Fibroblast of peridontal ligament (primary cell): ENCODE measurements around the gene SRGN.

Experiments used
- DNase-seq: peaks from one replicate; pipeline ENCODE4 v3.0.0-alpha.2; 2010; ENCODE audit errors: extremely low read depth

SRGN gene

DNA sequence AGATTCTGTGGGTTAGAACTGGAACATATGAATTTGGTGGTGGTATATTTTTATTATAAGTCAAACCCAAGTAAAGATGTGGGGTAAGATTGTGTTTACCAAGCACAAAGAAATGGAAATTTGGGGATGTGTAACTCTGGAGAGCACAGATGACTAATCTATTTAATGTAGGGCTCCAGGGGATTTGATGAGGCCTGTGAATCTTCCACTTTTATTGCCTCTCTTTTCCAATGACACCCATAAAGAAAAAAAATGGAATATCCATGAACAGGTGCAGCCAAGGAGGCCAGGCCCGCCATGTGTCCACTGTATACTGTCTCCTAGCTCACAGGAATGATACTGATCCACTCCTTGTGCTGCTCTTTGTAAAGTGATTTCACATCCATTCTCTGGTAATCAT is 2.8 kb downstream of the SRGN start:
- peak; percentile 56 for DNase-seq

GRCh38 chr10:69091143-69091651 is 3.3 kb downstream of the SRGN start:
- DNase-seq: peak; percentile 59

- peak; percentile 95 for DNase-seq
Measured at GRCh38 chr10:69092959-69093850, 5.3 kb downstream of the SRGN start.

GRCh38 chr10:69093933-69094332 is 6.0 kb downstream of the SRGN start:
- DNase-seq: peak; percentile 60

- no peak for DNase-seq
Measured at GRCh38 chr10:69096045-69096444, 8.1 kb downstream of the SRGN start.

DNA sequence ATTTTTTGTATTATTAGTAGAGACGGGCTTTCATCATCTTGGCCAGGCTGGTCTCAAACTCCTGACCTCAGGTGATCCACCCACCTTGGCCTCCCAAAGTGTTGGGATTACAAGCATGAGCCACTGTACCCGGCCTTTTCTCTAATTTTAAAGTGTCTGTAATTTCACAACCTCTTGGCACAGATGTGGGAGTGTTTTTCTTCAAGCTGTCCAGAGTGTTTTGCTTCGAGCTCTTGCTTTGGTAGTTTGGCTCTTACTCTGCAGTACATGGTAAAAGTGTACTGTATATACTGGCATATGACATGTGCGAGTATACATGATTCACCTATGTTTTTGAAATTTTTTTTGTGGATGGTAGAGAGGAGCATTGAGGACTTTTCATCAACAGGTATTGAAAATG is 9.8 kb downstream of the SRGN start:
- no peak for DNase-seq

DNA sequence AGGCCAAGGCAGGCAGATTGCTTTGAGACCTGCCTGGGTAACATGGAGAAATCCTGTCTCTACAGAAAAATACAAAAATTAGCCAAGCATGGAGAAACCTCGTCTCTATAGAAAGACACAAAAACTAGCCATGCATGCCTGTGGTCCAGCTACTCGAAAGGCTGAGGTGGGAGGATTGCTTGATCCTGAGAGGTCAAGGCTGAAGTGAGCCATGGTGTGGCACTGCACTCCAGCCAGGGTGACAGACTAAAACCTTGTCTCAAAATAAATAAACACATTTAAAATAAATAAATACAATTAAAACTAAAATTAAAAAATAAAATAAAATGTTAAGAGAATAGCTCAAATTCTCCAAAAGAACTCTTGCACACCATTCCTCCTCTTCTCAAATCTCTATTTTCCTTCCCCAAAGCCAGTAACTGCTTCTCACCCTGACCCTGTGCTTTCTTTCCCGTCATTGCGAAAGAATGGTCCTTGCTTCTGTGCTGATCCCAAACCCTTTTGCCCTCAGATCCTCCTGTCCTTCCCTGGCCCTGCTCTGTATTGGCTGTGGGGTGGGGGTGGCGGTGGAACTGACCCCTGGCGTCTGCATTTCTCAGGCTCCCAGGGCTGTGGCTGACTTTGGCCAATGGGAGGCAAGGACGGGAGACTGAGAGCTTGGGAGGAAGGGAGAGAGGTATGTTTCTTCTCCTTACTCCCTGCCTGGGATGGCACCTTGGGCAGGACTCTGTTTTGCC is 12.4 kb downstream of the SRGN start:
- no peak for DNase-seq

DNA sequence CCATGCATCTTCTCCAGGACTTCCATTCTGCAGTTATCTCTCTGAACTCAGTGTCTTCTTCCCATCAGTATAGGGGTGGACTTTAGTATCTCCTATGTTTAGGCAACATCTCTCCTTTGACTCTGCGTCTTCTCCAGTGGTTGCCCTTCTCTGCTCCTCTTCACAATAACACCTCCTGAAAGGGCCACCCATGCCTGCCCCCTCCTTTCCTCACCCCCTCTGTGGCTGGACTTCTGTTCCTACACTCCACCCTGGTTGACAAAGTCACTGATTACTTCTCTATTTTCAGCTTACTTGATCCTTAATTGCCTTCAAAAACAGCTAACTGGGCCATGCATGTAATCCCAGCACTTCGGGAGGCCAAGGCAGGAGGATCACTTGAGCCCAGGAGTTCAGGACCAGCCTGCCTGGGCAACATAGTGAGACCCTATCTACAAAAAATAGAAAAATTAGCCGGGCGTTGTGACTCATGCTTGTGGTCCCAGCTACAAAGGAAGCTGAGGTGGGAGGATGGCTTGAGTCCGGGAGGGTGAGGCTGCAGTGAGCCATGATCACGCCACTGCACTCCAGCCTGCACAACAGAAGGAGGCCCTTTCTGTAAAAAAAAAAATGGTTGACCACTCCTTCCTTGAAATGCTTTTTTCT is 13.7 kb downstream of the SRGN start:
- no peak for DNase-seq

GRCh38 chr10:69102440-69102839 is 14.5 kb downstream of the SRGN start:
- no peak for DNase-seq

GRCh38 chr10:69103784-69104183 is 15.9 kb downstream of the SRGN start:
- no peak for DNase-seq

DNA sequence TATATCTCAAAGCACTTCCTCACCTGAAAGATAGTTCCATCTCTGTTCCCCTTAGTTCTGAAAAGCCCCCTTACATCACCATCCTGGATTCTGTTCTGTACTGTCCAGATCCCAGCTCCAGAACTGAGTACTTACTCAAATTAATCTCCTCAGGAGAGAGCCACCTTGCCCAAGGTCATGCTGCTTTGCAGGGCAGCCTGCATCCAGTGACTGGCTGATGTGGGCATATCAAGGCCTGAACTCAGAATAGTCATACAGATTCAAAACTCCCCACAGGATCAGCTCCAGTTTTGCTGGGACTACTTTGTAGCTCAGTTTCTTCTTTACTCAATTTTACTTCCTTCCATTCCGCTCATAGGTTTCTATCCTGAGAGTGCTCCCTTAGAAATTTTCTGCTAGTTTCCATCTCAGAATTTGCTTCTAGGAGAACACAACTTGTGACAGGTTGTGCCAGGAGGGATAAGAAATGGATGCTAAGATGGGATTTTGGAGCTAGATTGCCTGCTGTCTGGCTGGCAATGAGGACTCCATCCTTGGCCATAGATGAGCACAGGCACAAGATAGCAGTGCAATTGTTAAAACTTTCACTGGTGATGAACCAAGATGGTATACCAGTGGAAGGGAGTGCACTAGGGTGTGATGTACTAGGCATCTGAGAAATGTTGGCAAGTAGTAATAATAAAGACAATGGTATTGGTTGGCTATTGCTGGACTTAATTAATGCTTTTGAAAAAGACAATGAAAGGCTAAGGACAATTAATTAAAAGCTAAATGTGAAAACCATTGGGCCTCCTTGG is 17.3 kb downstream of the SRGN start:
- no peak for DNase-seq

DNA sequence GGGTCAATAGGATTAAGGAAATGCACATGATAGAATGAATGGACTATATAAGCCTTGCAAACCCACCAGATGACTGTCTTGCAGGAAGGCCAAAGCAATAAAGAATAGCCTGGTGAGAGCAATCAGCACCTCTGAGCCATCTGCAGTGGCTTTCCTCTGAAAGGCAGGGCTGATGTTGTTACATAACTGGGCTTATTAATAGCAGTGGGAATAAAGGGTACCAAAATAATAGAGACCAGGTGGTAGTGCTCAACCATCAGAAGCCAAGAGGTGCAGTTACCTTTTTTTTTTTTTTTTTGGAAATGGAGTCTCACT is 19.2 kb downstream of the SRGN start:
- DNase-seq: no peak

- no peak for DNase-seq
Measured at GRCh38 chr10:69107699-69108098, 19.8 kb downstream of the SRGN start.

- no peak for DNase-seq
Measured at GRCh38 chr10:69119896-69120295, 32.0 kb downstream of the SRGN start.

GRCh38 chr10:69123306-69123746 is 35.4 kb downstream of the SRGN start:
- peak; percentile 74 for DNase-seq

DNA sequence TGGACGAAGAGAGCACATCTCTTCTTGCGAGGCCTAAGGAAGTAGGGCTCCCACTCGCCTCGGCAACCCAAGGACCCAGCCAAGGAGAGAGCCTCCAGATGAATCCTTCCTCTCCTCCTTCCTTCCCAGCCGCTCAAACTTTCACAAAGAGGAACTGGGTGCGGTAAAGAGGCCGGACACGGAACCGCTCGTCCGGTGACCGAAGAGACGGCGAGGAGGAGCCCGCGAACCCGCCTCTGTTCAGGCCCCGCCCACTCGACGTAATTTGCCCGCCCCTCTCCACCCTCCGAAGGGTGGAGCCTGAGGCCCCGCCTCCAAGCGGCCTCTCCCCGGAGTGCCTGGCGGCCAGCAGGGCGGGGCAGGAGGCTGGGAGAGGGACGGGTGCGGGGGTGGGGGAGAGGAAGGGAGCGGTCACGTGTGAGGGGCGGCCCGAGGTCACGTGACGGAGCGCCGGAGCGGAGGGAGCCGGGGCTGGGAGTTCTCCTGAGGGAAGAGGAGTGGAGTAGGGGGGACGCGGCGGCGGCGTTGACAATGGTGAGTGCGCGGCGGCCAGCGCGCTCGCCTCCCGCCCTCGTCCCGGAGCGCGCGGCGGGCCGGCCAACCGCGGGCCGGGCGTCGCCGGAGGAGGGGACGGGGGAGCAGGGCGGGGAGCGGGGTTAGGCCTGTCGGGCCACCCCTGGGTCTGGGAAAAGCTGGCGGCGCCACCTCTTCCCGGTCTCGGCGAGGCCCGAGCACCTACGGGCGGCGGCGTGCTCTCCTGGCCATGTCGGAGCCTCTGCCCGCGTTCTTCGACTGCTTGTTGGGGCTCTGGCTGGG is 36.1 kb downstream of the SRGN start, which contains the start of gene VPS26A:
TSS of gene VPS26A (plus strand) at position 432 of the 816 bp plus-strand sequence. CDS start at position 532, 100 bp downstream.
- DNase-seq: peak; percentile 95

- DNase-seq: peak; percentile 62
Measured at GRCh38 chr10:69124563-69125268, 36.8 kb downstream of the SRGN start.

DNA sequence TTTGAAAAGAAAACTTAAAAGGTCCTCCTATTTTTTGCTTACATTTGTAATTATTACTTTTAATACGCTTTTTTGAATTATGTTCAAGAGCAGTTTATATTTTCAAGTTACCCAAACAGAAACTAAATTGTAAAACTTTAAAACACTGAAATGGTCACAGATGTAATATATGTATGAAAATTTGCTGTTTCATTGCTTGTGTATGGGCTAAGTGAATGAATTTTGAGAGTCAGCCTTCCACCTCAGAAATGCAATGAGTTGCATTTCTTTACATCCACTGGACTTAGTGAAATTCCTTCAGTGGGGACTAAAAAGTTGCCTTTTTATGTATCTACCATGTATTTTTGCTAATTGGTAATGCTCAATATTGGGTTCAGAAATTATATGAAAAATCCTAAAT is 37.7 kb downstream of the SRGN start:
- peak; percentile 5 for DNase-seq

DNA sequence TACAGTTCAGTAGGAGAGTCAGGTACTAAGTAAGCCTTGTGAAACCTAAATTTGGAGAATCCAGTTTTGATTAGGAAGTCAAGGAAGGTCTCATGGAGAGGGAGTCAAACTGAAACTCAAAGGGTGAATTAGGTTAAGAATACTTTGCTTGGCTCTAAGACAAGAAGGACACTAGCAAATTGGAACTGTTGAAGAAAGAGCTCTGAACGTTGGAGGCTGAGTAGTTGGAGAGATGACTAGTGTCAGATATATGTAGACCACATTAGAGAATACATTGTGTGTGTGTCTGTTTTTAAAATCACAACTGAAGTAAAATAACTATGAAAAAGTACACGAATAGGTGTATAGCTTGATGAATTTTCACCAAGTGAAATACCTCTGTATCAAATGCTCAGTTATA is 42.3 kb downstream of the SRGN start:
- DNase-seq: peak; percentile 37

DNA sequence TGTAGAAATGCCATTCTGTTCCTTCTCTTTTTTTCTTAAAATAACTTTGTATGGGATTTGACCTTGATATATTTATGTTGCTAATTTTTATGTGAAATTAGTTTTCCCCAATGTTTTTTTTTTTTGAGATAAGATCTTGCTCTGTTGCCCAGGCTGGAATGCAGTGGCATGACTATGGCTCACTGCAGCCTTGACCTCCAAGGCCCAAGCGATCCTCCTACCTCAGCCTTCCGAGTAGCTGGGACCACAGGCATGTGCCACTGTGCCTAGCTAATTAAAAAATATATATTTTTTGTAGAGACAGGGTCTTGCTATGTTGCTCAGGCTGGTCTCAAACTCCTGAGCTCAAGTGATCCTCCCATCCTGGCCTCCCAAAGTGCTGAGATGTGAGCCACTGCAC is 52.1 kb downstream of the SRGN start:
- DNase-seq: no peak
